ENCODE measurements around the gene GALNTL6.
A peak's percentile ranks its signal among the peaks of the same experiment; 100 is the strongest.
"Not testable (repeated sequence)": the region's sequence is repeated elsewhere in the genome, so short reads cannot be mapped to it uniquely, and the experiment has no call there.

Gene GALNTL6

DNA sequence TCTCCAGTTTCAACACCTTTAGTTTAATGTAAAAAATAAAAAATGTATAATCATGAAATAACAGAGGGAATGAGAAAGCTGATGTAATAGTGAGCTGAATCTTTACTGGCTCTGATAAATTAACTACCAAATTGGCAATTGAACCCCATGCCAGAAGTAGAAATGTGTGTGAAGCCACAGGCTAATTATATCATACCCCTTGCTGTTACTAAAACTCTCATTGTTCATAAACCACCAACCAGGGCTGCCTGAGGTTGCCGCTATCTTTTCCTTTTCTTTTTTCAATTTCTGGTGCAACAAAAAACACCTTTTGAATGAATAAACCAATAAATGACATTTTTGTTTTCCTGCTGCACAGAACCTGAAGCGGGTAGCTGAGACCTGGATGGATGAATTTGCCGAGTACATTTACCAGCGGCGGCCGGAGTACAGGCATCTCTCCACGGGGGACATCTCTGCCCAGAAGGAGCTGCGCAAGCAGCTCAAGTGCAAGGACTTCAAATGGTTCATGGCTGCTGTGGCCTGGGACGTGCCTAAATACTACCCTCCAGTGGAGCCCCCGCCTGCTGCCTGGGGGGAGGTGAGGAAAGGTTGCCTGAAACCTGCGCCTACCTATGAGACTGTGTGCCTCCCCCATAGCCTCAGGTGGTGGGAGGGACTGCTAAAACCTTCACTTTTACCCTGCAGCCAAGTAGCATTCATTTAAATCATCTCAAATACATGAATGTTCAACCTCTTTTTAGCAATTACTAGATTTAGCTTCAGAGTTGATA lies 1138.7 kb downstream of the GALNTL6 start:
- no peak for DNase-seq (ENCODE audit: low read depth)

DNA sequence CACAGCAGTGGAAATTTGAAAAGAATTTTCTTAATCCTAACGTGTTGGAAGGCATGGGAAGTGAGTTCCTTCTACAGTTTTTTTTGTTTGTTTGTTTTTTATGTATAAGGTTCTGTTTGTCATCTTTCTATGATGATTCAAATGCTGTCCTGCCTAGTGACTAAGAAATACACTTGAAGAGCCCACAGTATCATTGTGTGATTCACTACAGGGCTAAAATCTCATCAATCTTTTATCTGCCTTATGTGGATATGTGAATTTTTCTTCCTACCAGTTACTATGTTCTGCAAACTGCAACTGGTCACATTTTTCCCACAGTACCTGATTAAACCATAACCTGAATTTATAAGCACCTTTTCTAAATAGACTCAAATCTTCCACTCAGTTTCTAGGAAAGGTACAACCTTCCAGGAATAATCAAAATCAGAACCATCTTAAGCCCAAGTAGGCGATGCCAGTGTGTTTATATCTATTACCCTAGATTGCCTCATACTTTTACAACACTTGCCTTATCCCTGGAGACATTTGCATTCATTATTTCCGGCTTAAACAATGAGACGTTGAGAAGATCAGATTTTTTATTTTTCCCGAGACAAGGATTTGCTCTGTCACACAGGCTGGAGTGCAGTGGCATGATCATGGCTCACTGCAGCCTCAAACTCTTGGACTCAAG lies 1140.8 kb downstream of the GALNTL6 start:
- peak; percentile 52 for DNase-seq (ENCODE audit: low read depth)

DNA sequence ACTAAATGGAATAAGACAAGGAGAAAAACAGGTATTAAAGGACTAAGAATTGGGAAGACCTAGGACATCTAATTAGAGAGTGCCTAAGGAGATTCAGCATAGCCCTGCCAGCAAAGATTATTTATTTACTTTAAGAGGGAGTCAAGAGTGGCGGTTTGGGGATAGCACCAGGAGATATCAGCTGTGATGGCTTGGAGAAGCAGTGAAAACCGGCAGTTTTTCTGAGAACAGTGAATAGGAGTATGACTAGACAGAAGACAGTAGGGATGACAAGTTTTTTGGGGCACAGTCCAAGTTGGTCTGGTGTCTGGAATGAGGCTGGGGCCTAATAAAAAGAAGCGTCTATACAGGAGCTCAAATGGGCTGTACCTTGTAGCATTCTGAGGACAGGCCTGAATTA lies 1143.1 kb downstream of the GALNTL6 start:
- DNase-seq (ENCODE audit: low read depth), result not testable (repeated sequence)

DNA sequence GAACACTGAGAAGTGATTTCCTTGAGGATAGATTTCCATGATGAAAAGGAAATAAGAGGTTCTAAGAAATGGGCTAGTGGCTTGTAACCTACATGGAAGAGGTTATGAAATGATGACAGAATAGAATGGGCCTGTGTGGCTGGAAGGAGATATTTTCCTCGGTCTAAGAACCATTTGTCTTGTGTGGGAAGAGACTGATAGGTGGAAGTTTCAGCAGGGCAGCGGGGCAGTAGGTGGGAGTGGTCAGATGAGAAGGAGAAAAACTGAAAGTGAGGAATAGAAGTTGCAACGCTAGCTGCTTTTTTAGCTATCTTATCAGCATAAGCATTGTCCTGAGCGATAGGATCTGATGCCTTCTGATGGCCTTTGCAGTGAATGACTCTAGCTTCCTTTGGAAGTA lies 1144.0 kb downstream of the GALNTL6 start:
- DNase-seq (ENCODE audit: low read depth), result no peak

DNA sequence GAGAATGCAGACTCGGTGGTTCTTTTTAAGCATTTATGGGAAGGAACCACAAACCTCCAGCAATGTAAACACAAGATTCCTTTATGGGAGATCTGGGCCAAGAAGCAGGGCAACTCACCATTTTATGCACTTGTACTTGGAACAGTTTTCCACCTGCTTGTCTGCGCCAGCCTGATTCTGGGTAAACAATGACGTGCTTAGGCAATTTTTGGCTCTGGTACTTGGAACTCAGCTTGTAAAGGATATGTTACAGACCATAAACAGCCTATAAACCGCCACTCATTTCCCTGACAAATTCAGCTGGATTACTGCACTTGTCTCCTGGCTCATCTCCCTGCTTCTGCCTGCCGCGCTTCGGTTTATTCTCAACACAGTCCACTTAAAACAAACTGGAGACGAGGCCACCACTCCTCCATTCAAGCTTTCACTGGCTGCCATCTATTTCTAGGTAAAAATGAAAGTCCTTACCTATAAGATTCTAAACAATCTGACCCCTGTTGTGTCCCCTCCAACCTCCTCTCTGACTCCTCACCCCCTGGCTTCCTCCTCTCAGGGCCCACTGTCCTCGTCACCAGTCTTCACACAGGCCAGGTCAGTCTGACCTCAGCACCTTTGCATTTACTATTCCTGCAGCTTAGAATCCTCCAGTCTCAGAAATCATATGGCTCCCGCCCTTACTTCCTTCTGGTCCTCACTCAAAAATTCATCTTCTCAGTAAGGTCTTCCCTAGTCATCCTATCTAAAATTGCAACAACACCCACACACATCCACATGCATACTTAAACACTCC lies 1149.6 kb downstream of the GALNTL6 start:
- peak; percentile 91 for DNase-seq (ENCODE audit: low read depth)

DNA sequence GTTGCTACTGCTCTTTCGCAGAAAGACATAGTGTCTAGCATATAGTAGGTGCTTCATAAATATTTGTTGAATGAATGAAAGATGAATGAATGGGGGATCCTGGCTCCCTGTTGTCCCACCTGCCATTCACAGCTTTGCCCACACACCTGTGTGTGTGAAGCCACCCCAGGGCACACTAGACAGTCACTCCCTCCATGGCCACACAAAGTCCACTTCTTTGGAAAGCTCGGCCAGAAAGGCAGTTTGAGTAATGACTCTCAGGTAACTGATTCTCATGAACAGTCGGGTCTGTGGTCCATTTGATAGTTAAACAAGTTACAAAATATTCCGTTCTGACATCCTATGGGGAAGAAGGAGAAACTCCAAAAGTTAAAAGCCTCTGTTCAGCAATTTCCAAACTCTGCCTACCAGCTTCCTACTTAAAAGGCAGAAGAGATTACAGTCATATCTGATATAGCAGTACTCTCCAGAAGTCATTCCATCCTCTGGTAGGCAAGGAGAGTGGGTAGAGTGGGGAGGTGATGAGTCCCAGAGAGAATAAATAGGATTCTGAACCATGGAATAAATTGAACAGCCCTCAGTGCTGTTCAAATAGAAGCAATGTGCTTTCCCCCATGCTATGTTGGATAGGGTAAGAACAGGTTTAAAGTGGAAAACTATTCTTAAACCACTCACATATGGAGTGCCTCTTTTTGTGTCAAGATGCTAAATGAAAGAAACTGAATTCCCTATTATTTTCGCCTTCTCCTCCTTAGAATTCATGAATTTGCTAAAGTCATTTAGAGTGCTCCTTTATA lies 1150.5 kb downstream of the GALNTL6 start:
- no peak for DNase-seq (ENCODE audit: low read depth)

DNA sequence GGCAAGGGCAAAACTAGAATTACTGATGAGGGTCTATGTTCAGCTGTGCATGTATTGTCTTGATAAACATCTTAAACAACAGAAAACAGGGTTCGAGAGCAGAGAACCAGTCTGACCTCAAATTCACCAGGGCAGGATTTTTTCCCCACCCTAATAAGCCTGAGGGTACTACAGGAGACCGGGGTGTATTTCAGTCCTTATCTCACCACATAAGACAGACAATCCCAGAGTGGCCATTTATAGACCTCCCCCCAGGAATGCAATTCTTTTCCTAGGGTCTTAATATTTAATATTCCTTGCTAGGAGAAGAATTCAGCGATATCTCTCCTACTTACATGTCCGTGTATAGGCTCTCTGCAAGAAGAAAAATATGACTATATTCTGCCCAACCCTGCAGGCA lies 1157.0 kb downstream of the GALNTL6 start:
- not testable (repeated sequence) for DNase-seq (ENCODE audit: low read depth)

DNA sequence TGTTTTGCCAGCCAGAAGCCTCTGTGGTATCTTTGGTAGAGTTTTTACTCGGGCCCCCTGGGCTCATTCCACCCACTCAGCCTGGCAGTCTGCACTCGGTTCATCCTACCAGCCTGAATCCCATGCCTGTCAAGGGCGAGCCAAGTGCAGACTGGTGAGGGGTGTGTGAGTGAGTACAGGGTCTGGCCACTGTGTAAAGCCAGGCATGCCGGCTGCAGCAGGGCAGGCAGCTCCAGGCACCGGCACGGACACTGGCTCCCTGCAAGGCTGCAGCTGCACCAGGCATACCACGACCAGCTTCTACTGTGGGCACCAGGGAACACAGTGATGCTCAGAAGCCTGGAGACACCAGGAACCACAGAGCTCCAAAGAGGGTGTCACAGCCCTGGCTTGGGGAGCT lies 1161.4 kb downstream of the GALNTL6 start:
- DNase-seq (ENCODE audit: low read depth), result no peak

DNA sequence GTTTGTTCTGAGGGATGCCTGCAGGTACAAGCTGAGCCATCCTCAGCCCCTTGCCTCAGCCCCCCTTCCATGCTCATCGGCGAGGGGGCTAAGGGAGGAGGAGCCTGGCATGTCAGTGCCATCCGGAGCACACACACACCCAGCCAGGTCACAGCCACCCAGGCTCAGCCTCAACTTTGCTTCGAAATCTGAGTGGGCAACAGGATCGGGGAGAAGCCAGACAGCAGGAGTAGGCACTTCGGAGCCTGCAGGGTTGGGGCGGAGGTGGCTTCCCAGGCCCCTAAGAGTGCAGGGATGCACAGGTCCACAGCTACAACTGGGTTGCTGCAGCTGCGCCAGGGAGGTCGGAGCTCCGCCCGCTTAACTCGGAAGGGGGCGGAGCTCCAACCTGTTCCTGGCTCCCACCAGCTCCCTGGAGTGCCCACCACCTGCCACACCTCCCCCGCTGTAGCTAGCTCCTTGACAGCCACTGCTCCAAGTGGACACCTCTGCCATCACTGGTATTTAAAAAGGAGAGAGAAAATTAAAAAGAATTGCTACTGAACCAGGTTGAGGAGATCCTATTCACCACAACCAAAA lies 1162.5 kb downstream of the GALNTL6 start:
- DNase-seq (ENCODE audit: low read depth), result no peak

DNA sequence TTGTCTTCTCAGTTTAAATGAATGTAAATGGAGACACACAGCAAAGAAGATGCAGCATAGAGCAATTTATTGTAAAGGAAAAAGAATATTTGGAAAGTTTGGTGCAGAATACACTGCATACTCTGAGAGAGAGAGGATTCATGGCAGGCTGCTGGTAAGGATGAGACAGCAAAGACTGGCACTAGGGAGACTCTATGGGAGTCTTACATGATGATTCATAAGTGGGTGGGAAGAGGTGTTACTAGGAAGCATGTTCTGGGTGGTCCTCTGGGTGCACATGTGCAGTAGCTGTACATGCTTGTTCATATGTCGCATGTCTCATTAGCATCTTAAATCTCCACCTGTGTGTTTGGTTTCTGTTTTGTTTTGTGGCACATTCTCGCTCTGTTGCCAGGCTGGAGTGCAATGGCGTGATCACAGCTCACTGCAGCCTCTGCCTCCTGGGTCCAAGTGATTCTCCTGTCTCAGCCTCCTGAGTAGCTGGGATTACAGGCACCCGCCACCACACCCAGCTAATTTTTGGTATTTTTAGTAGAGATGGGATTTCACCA lies 1164.4 kb downstream of the GALNTL6 start:
- not testable (repeated sequence) for DNase-seq (ENCODE audit: low read depth)

DNA sequence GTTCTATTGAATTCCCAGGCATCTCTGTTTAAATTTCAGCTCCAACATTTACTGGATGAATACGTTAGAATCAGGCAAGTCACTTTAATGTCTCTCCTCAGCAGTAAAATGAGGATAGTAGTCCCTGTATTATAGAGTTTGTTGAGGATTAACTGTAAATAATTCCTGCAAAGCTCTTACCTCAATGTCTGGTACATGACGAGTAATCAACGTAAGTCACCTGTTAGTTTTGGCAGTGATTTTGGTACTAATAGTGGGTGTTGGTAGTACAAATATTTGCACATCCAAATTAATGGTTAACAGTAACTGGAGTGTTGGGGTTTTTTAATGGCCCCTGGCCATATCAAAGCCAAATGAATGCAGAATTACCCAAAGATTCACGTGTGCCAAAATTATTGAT lies 1165.6 kb downstream of the GALNTL6 start:
- no peak for DNase-seq (ENCODE audit: low read depth)

DNA sequence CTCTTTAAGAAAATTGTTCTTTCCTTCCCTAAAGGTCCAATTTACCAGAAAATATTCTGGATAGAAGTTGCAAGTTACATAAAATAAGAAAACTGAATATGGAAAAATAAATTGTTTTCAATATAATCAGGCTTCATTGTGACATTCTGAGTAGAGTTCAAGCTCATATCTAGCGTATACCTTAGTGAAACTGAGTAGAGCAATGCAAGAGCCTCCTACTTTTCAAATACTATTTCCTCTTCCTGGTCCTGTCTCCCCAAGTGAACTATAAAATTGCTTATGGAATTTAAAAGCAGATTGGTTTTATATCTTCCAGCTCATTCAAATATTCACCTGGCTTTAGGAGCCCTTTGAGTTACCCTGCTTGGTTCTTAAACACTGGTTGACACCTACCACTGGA lies 1166.1 kb downstream of the GALNTL6 start:
- no peak for DNase-seq (ENCODE audit: low read depth)

DNA sequence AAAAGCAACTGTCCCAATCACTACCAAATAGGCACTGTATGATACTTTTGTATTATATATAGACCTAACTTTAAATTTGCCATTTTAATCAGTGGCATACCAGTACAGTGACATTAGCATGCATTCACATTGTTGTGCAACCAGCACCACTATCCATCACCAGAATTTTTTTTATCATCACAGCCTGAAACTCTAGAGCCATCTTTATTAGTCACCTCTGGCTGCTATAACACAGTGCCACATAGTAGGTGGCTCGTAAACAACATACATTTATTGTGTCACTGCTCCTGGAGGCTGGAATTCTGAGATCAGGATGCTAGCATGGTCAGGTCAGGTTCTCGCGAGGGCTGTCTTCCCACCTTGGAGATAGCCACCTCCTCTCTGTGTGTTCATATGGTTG lies 1167.0 kb downstream of the GALNTL6 start:
- DNase-seq (ENCODE audit: low read depth), result peak; percentile 11

DNA sequence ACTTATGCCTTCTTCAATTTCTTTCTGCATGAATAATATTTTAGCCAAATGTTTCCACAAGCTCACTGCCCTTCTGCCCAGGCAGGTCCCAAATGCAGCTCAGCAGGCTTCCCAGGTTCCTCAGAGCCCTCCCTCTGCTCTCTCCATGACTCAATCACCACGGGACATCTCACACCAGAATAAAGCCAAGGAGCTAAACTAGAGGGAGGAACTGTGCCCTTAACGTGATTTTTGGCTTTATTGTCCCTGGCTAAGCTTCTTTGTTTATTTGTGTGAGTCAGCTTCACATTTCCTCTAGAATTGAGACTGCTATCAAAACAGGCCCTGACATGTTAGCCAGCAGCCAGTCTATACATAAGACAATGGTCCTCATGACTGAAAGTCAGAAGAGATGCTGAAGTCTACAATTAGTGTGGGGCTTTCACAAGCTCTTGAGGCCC lies 1169.0 kb downstream of the GALNTL6 start:
- DNase-seq (ENCODE audit: low read depth), result peak; percentile 85

DNA sequence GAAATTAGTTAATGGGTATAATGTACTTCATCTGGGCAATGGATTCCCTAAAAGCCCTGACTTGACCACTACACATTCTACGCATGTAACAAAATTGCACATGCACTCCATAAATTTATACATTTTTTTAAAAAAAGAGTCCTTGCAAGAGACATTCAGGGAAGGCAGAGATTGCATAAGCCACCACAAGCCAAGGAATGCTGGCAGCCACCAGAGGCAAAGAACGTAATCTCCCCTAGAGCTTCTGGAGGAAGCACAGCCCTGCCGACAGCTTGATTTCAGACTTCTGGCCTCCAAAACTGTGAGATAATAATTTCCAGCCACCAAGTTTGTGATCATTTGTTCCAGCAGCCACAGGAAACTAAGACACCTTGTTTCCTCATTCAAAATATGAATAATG lies 1169.8 kb downstream of the GALNTL6 start:
- DNase-seq (ENCODE audit: low read depth), result peak; percentile 82

DNA sequence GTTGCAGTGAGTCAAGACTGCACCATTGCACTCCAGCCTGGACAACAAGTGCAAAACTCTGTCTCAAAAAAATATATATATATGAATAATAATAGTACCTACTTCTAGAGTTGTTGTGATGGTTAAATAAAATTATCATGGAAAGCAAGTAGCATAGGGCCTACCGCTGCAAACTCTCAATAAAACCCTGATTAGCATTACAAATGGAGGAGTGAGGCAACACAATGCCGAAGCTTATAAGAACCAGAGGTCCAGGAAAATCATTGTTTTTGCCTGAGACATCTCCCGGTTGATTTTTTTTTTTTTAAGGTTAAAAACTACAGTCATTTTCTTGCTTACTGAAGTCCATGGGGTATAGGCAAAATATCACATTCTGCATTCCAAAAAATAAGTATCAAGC lies 1170.4 kb downstream of the GALNTL6 start:
- no peak for DNase-seq (ENCODE audit: low read depth)

DNA sequence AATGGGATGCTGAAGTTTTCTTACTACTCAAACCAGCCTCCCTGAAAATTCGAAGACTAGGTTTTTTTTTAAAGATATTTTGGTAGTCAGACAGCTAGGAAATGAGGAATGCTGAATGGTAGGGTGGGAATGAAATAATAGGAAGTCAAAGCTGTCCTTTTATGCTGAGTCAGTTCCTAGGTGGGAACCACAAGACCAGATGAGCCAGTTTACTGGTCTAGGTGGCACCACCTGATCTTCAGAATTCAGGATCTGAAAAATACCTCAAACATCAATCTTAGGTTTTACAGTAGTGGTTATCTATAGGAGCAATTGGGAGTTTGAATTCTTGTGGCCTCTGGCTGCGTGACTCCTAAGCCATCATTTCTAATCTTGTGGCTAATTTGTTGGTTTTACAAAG lies 1172.3 kb downstream of the GALNTL6 start:
- DNase-seq (ENCODE audit: low read depth), result no peak

DNA sequence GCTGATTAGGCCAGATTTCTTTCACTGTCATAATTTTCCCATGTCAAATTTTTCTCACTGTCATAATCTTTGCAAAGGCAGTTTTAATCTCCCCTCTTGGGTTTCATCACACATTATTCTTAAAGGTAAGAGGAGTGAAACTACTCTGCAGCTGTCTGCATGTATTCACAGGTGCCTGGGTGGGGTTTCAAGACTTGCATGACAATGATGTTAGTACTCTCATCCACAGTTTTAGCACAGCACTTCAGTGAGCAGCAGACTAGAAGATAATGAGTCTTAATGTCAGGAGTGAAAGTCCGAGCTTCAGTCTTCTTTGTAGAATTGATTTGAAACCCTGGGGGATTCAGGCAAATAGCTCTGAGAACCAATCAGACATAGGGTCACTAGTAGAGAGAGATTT lies 1172.9 kb downstream of the GALNTL6 start:
- DNase-seq (ENCODE audit: low read depth), result no peak

DNA sequence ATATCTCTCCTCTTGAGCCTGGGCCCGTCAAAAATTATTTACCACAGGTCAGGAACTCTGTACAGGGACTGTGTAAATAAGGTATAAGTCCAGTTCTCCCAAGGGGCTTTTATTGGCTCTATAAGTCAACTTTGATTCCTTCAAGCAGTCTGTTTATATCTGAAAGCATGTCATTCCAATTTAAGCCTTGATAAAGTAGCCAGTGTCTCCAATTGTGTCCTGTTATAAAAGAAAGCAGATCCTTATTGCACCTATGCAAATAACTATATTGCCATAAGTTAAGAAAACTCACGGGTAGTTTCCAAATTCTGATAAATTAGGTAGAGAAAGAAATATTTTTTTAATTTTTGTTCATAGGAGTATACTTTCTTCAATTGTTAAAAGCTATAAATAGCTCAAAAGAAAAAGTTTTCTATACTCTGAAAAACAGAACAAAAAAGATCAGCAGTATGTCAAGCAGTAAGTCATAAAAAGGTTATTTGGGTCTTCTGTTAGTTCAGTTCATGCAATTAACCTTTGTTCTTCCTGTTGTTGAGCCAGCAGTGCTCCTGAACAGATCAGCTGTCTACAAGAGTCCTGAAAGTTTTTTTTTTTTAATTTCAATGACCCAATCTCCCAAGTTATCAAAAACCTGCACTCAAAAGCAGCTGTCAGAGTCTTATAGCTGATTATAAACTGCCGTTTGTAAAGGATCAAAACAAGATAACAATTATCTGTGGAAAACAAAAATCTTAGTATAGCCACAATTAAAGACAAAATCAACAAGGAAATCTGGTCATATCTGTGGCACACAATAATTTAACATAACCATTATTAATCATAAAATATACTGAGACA lies 1177.0 kb downstream of the GALNTL6 start:
- no peak for DNase-seq (ENCODE audit: low read depth)

DNA sequence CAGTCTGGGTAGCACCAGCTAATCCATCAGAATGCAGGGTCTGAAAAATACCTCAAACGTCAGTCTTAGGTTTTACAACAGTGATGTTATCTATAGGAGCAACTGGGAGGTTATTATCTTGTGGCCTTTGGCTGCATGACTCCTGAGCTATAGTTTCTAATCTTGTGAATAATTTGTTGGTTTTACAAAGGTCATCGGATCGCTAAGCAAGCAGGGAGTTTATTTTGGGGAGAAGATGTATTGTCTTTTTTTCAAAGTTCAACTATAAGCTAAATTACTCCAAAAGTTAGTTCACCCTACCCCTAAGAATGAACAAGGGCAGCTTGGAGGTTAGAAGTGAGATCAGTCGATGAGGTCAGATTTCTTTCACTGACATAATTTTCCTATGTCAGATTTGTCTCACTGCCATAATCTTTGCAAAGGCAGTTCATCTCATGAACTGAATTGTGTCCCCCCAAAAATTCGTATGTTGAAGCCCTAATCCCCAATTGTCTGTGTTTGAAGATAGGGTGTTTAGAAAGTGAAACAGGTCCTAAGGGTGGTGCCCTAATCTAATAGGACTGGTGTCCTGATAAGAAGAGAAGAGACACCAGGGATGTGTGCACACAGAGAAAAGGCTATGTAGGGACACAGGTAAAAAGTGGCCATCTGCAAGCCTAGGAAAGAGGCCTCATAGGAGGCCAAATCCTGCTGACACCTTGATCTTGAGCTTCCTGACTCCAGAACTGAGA lies 1179.6 kb downstream of the GALNTL6 start:
- no peak for DNase-seq (ENCODE audit: low read depth)
